B cell (primary cell): ENCODE measurements around the gene CNTNAP2.

ENCODE experiments used
- CTCF ChIP-seq: fragments of 200-600 bp; IDR thresholded peaks from one replicate; pipeline ENCODE4 v1.8.0; 2022; ENCODE audit warnings: antibody characterized with exemption, mild to moderate bottlenecking
- EZH2 ChIP-seq: IDR thresholded peaks from 2 replicates; pipeline ENCODE4 v1.6.1; 2012; ENCODE audit warnings: borderline replicate concordance, low read depth, mild to moderate bottlenecking, moderate library complexity, low read length; ENCODE audit not compliant: insufficient read depth, poor library complexity, severe bottlenecking

GRCh38 chr7:148035950-148036349 is 1919.3 kb downstream of the CNTNAP2 start:
- TF ChIP-seq CTCF (no peak), EZH2 (no peak)
